Measurements from ENCODE around the gene CPEB3.

DNA sequence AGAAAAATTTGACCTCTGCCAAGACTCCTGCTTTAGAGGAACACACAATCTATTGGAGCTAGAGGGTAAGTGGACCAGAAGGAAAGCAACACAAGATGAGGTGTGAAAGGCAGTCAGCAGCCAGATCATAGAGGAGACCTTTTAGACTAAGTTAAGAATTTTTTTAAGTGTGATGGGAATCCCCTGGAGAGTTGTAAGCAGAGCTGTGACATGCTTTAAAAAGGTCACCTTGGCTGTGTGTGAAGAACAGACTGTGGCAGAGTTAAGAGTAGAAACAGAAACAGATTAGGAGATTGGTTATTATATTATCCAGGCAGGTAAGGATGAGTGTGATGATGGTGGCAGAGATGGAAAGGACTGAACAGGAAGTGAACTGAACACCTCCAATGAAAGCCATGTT is 23.5 kb downstream of the CPEB3 start:
- TF ChIP-seq CTCF (IDR thresholded peaks at IDR 0.05) (no peak), REST (IDR thresholded peaks at IDR 0.05; ENCODE audit: insufficient read depth in 1 of 2, low read depth in 2 of 2, low read length in 1 of 2) (no peak), POLR2AphosphoS5 (IDR thresholded peaks at IDR 0.05; ENCODE audit: low read depth, low read length) (no peak), SIN3A (IDR thresholded peaks at IDR 0.05; ENCODE audit: borderline replicate concordance, insufficient read depth, low read depth, low read length) (no peak)
